HG03025 (cell line): Measurements from ENCODE around the gene SUMO3.

Experiments used
- ATAC-seq: cut with Tn5 transposase; IDR thresholded peaks from one replicate; pipeline ENCODE4 v1.9.1; 2021; ENCODE audit warnings: mild to moderate bottlenecking, moderate library complexity; ENCODE audit not compliant: unreplicated experiment, low FRiP score

SUMO3 gene

GRCh38 chr21:44847261-44848056, 29.6 kb upstream of the SUMO3 start:
- no peak for ATAC-seq

- ATAC-seq: no peak
Measured at GRCh38 chr21:44846485-44847260, 28.8 kb upstream of the SUMO3 start.

- ATAC-seq: no peak
Measured at GRCh38 chr21:44846224-44846484, 28.3 kb upstream of the SUMO3 start.

GRCh38 chr21:44845418-44846223, 27.8 kb upstream of the SUMO3 start:
- ATAC-seq: no peak

- ATAC-seq: no peak
Measured at GRCh38 chr21:44844256-44844655, 26.4 kb upstream of the SUMO3 start.

- ATAC-seq: no peak
Measured at GRCh38 chr21:44842721-44843445, 25.0 kb upstream of the SUMO3 start.

- no peak for ATAC-seq
Measured at GRCh38 chr21:44842087-44842486, 24.2 kb upstream of the SUMO3 start.

- ATAC-seq: no peak
Measured at GRCh38 chr21:44840771-44841170, 22.9 kb upstream of the SUMO3 start.

GRCh38 chr21:44838951-44839350, 21.1 kb upstream of the SUMO3 start:
- no peak for ATAC-seq

GRCh38 chr21:44838039-44838895, 20.4 kb upstream of the SUMO3 start:
- no peak for ATAC-seq

GRCh38 chr21:44837537-44837936, 19.7 kb upstream of the SUMO3 start:
- ATAC-seq: no peak

GRCh38 chr21:44836666-44837471, 19.0 kb upstream of the SUMO3 start:
- no peak for ATAC-seq

- no peak for ATAC-seq
Measured at GRCh38 chr21:44836349-44836665, 18.4 kb upstream of the SUMO3 start.

GRCh38 chr21:44835647-44835973, 17.7 kb upstream of the SUMO3 start:
- ATAC-seq: no peak

- no peak for ATAC-seq
Measured at GRCh38 chr21:44834951-44835646, 17.2 kb upstream of the SUMO3 start.

- ATAC-seq: no peak
Measured at GRCh38 chr21:44834231-44834950, 16.5 kb upstream of the SUMO3 start.

GRCh38 chr21:44833663-44834062, 15.8 kb upstream of the SUMO3 start:
- no peak for ATAC-seq
